ENCODE results near the gene HLX.

GRCh38 chr1:220894025-220894923 lies 15.0 kb downstream of the HLX start:
- TF ChIP-seq CTCF (IDR thresholded peaks at IDR 0.05) (no peak), REST (IDR thresholded peaks at IDR 0.05; ENCODE audit: low read depth, low read length) (no peak), POLR2AphosphoS5 (IDR thresholded peaks at IDR 0.05; ENCODE audit: low read depth, low read length) (no peak)

Measured in SK-N-SH (cell line).